Kidney capillary endothelial cell (primary cell): ENCODE data around the gene GABRD.

Source experiments
- DNase-seq: peaks from one replicate; pipeline ENCODE4 v3.0.0-alpha.2; 2018; ENCODE audit warnings: low spot score

GABRD gene

GRCh38 chr1:1985375-1986050 lies 33.6 kb upstream of the GABRD start:
- DNase-seq, result no peak

GRCh38 chr1:1986451-1987141 lies 32.5 kb upstream of the GABRD start:
- DNase-seq, result no peak

GRCh38 chr1:1987142-1987510 lies 32.0 kb upstream of the GABRD start:
- DNase-seq, result no peak

GRCh38 chr1:1988061-1988945 lies 30.8 kb upstream of the GABRD start:
- DNase-seq, result no peak

- DNase-seq, result peak; percentile 84
These were observed 30.0 kb upstream of the GABRD start for GRCh38 chr1:1989102-1989542.

GRCh38 chr1:1989789-1990188 lies 29.4 kb upstream of the GABRD start:
- DNase-seq, result no peak

- no peak for DNase-seq
These were observed 28.9 kb upstream of the GABRD start for GRCh38 chr1:1990222-1990621.

GRCh38 chr1:1994536-1994935 lies 24.6 kb upstream of the GABRD start:
- no peak for DNase-seq

GRCh38 chr1:1996207-1996651 lies 22.9 kb upstream of the GABRD start:
- peak; percentile 60 for DNase-seq

GRCh38 chr1:1997576-1997975 lies 21.6 kb upstream of the GABRD start:
- no peak for DNase-seq

GRCh38 chr1:2000432-2000831 lies 18.7 kb upstream of the GABRD start:
- DNase-seq, result no peak

GRCh38 chr1:2000850-2001249 lies 18.3 kb upstream of the GABRD start:
- DNase-seq, result no peak

- DNase-seq, result no peak
These were observed 17.3 kb upstream of the GABRD start for GRCh38 chr1:2001773-2002411.

GRCh38 chr1:2003541-2004131 lies 15.5 kb upstream of the GABRD start, which contains the start of gene CFAP74:
CFAP74 (minus strand) TSS chr1:2003786; CDS start chr1:1990956, 12,830 bp downstream.
- DNase-seq, result peak; percentile 68

GRCh38 chr1:2004856-2005255 lies 14.3 kb upstream of the GABRD start:
- DNase-seq, result no peak

GRCh38 chr1:2009101-2010053 lies 9.8 kb upstream of the GABRD start:
- DNase-seq, result no peak

- DNase-seq, result no peak
These were observed 5.0 kb upstream of the GABRD start for GRCh38 chr1:2014181-2014580.

GRCh38 chr1:2014741-2015735 lies 4.1 kb upstream of the GABRD start:
- peak; percentile 87 for DNase-seq

- no peak for DNase-seq
These were observed 3.0 kb upstream of the GABRD start for GRCh38 chr1:2016123-2016522.
